Prostate gland (tissue), 2 donors: ENCODE data around the gene KANK4. TPM values are rescaled to one million over a fixed set of nuclear protein-coding genes. Genes with fewer than 3 reads are reported as not detected.

Experiments
- DNase-seq: peaks from one replicate; pipeline ENCODE4 v3.0.0-alpha.2; 2019; ENCODE audit warnings: low spot score
- H3K27ac ChIP-seq, 2 donors: fragments of 200-600 bp; sonication (generic); 2 replicates each; pipeline ENCODE4 v1.5.1; 2017 to 2019
- H3K27me3 ChIP-seq: fragments of 200-600 bp; sonication (generic); replicated peaks from 2 replicates; pipeline ENCODE4 v1.5.1; 2019; ENCODE audit not compliant: insufficient read depth
- H3K36me3 ChIP-seq, 2 donors: fragments of 200-600 bp; sonication (generic); 1 replicate in 1 of 2; 2 replicates in 1 of 2; pipeline versions ENCODE4 v1.5.1 to v1.8.1; 2017 to 2019
- H3K4me1 ChIP-seq: fragments of 200-600 bp; sonication (generic); replicated peaks from 2 replicates; pipeline ENCODE4 v1.5.1; 2019
- H3K4me3 ChIP-seq, 2 donors: fragments of 200-600 bp; sonication (generic); 2 replicates each; pipeline ENCODE4 v1.5.1; 2017 to 2019
- H3K9me3 ChIP-seq: fragments of 200-600 bp; sonication (generic); 2 replicates; pipeline ENCODE4 v1.5.1; 2017
- CTCF ChIP-seq, 4 experiments: fragments of 200-600 bp in 2 of 4; fragments of 450-650 bp in 2 of 4; sonication (generic) in 2 of 4; IDR thresholded peaks; 1 replicate in 3 of 4; 2 replicates in 1 of 4; pipeline ENCODE4 v1.5.1; 2016 to 2019; ENCODE audit warnings: antibody characterized with exemption in 4 of 4, mild to moderate bottlenecking in 2 of 4, moderate library complexity in 2 of 4
- POLR2A ChIP-seq: fragments of 450-650 bp; IDR thresholded peaks from one replicate; pipeline ENCODE4 v1.6.1; 2016; ENCODE audit warnings: antibody characterized with exemption, mild to moderate bottlenecking
- POLR2AphosphoS5 ChIP-seq: sonication (generic); formaldehyde crosslinking; IDR thresholded peaks from one replicate; pipeline ENCODE4 v1.6.1; 2017; ENCODE audit warnings: antibody characterized with exemption
- WGBS: methylation state at CpG from one replicate; pipeline ENCODE4 v1.1.5; 2018; 5-methylcytosine and 5-hydroxymethylcytosine counted together
- intact Hi-C: fragments of 100-400 bp; cut with DNase I; formaldehyde crosslinking; loops from one replicate; pipeline ENCODE4 v1.14.2; 2022
- total RNA-seq, 2 donors: library from RNA; depleted of rRNA; stranded (reverse); fragments of >200 nt; gene quantifications; one replicate each; pipeline ENCODE4 v1.1.0, GENCODE V29; 2016

Gene KANK4
- total RNA-seq, 2 donors from 2014 or later = 6.1 to 6.8 TPM

DNA sequence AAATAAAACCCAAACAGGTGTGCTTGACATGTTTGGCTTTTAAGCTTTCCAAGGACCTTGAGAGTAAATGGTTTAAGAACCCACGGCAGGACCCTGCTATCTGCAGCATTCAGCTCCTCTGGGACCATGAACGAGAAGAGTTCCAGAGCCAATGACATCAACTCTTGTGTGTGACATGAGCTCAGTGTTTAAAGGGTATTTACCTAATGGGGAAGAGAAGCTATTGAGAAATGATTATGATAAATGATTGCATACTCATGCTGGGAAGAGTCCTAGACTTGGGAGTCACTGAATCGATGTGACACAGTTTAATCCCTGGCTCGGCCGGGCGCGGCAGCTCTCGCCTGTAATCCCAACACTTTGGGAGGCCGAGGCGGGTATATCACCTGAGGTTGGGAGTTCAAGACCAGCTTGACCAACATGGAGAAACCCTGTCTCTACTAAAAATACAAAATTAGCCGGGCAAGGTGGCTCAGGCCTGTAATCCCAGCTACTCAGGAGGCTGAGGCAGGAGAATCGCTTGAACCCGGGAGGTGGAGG lies 55.4 kb downstream of the KANK4 start:
- Histone ChIP-seq H3K27me3 (no peaks in the 10 kb centered on the region), H3K9me3 (no peaks in the 10 kb centered on the region), H3K27ac (no peak overlapping the region), H3K4me1 (no peaks in the 10 kb centered on the region), H3K36me3 (no peaks in the 10 kb centered on the region), H3K4me3 (no peak overlapping the region)
- intact Hi-C loops = no loop called here
- DNase-seq = no peak
- TF ChIP-seq CTCF (IDR thresholded peaks at IDR 0.05) (no peak), POLR2AphosphoS5 (no peak), POLR2A (no peak)
- WGBS = 81% methylated on average over 13 of the region's 13 CpGs

- no peaks in the 10 kb centered on the region for H3K36me3 ChIP-seq
- WGBS = 74% methylated on average over 19 of the region's 19 CpGs
- intact Hi-C loops = no loop called here
- H3K4me1 ChIP-seq = no peaks in the 10 kb centered on the region
- TF ChIP-seq POLR2AphosphoS5 (no peak), POLR2A (no peak), CTCF (IDR thresholded peaks at IDR 0.05) (no peak)
- no peak overlapping the region for H3K27ac ChIP-seq
- no peak overlapping the region for H3K4me3 ChIP-seq
- no peak for DNase-seq
- H3K9me3 ChIP-seq = no peaks in the 10 kb centered on the region
- no peaks in the 10 kb centered on the region for H3K27me3 ChIP-seq
These were observed 56.0 kb downstream of the KANK4 start for GRCh38 chr1:62263006-62263813.

DNA sequence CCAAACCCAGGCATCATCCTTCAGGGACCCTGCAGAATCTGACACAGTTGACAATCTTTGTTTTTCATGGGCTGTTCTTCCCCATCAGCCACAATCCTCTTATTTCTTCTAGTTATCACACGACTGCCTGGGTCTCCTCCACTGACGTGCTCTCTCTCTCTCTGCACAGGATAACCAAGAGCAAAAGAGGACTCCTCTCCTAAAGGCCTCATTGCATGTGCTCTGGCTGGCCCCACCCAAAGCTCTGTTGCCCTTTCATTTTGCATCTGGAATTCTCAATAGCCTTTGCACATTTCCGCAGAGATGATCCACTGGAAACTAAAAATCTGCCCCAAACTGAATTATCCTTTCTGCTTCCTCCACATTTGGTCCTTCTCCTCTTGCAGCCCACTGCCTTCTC lies 58.5 kb downstream of the KANK4 start:
- WGBS = 94% methylated on average over 3 of the region's 3 CpGs
- DNase-seq = no peak
- TF ChIP-seq CTCF (IDR thresholded peaks at IDR 0.05) = no peak
- no peak for TF ChIP-seq POLR2A
- no peak for TF ChIP-seq POLR2AphosphoS5
- Histone ChIP-seq H3K27ac (no peak overlapping the region), H3K27me3 (no peaks in the 10 kb centered on the region), H3K9me3 (no peaks in the 10 kb centered on the region), H3K4me3 (no peak overlapping the region), H3K4me1 (no peaks in the 10 kb centered on the region), H3K36me3 (no peaks in the 10 kb centered on the region)
- intact Hi-C loops = no loop called here

- Histone ChIP-seq H3K4me1 (no peaks in the 10 kb centered on the region), H3K36me3 (no peaks in the 10 kb centered on the region), H3K9me3 (no peaks in the 10 kb centered on the region), H3K4me3 (no peak overlapping the region), H3K27me3 (no peaks in the 10 kb centered on the region), H3K27ac (no peak overlapping the region)
- intact Hi-C loops = no loop called here
- no peak for DNase-seq
- WGBS = 97% methylated on average over 4 of the region's 4 CpGs
- TF ChIP-seq POLR2AphosphoS5 (no peak), POLR2A (no peak), CTCF (IDR thresholded peaks at IDR 0.05) (no peak)
These were observed 59.7 kb downstream of the KANK4 start for GRCh38 chr1:62259551-62259950.
